Measurements from ENCODE around the gene APOD.
"Not testable (repeated sequence)": the region's sequence is repeated elsewhere in the genome, so short reads cannot be mapped to it uniquely, and the experiment has no call there.

GRCh38 chr3:195633351-195633750 lies 49.6 kb upstream of the APOD start:
- not testable (repeated sequence) for TF ChIP-seq ELK1 (IDR thresholded peaks at IDR 0.05; ENCODE audit: borderline replicate concordance, low read depth, low read length); CEBPB (IDR thresholded peaks at IDR 0.05; ENCODE audit: low read depth, low read length); CTCF (conservative IDR thresholded peaks at IDR 0.05; ENCODE audit: low read depth, low read length); NFE2L2 (IDR thresholded peaks at IDR 0.05; ENCODE audit: low read depth, low read length); POLR2A (IDR thresholded peaks at IDR 0.05; ENCODE audit: low read depth, low read length); BHLHE40 (IDR thresholded peaks at IDR 0.05; ENCODE audit: low read depth, low read length); SMC3 (IDR thresholded peaks at IDR 0.05; ENCODE audit: low read depth, low read length); RFX5 (IDR thresholded peaks at IDR 0.05; ENCODE audit: low read depth, low read length)

Measured in IMR-90 (cell line).